ENCODE measurements around the gene DAAM2. TPM values are rescaled to one million over a fixed set of nuclear protein-coding genes. Genes with fewer than 3 reads are reported as not detected.

The DAAM2 gene
- total RNA-seq, 1 donor from 2014 or later: 0.59 TPM

DNA sequence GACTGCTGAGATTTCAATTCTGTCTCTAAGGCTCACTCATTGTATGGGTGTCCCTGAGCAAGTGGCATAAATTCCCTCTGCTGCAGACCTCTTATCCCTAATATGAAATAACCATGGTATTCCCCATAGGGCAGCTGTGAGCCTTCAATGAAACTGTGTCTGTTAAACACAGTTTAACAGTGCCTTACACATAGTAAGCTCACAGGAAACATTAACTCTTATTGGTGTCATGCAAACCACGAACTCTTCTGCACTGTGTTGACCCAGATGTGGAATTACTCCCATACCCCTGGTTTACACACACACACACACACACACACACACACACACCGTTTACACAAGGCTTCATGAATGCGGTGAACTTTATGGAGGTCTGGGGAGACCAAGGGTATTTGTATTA, 23.2 kb downstream of the DAAM2 start:
- peaks cover 10% of the 10 kb centered on the region for H3K4me1 Mint-ChIP-seq (ENCODE audit: low read depth, unreplicated experiment)
- no peak overlapping the region for H3K4me3 Mint-ChIP-seq (ENCODE audit: unreplicated experiment)
- H3K36me3 Mint-ChIP-seq (ENCODE audit: unreplicated experiment): no peaks in the 10 kb centered on the region
- H3K27ac Mint-ChIP-seq (ENCODE audit: unreplicated experiment): no peak overlapping the region
- DNase-seq: no peak
- H3K27me3 Mint-ChIP-seq (ENCODE audit: unreplicated experiment): peaks cover 2% of the 10 kb centered on the region
- peaks cover 2% of the 10 kb centered on the region for H3K9me3 Mint-ChIP-seq (ENCODE audit: unreplicated experiment)
- no peak for TF ChIP-seq CTCF (IDR thresholded peaks at IDR 0.05; ENCODE audit: partially characterized antibody, unreplicated experiment)

DNA sequence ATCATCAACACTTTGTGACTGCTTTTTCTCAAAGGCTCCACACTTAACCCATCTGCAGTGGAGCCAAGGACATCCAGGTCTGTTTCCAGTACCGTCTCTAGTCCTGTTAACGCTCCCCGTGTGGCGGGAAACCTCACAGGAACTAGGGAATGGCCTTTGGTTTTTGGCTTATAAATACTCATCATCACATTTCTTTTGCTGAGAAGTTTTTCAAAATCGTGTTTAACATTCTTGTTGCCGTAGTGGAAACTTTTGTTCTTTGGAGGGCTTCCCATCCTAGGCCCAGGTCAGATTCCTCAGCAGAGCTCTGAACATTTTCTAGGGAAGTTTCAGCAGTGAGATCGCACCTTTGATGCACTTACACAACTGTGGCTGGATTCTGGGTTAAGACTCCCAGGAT, 24.6 kb downstream of the DAAM2 start:
- peaks cover 2% of the 10 kb centered on the region for H3K27me3 Mint-ChIP-seq (ENCODE audit: unreplicated experiment)
- peaks cover 10% of the 10 kb centered on the region for H3K4me1 Mint-ChIP-seq (ENCODE audit: low read depth, unreplicated experiment)
- H3K4me3 Mint-ChIP-seq (ENCODE audit: unreplicated experiment): no peak overlapping the region
- no peak for TF ChIP-seq CTCF (IDR thresholded peaks at IDR 0.05; ENCODE audit: partially characterized antibody, unreplicated experiment)
- peaks cover 2% of the 10 kb centered on the region for H3K9me3 Mint-ChIP-seq (ENCODE audit: unreplicated experiment)
- no peak overlapping the region for H3K27ac Mint-ChIP-seq (ENCODE audit: unreplicated experiment)
- no peak for DNase-seq
- no peaks in the 10 kb centered on the region for H3K36me3 Mint-ChIP-seq (ENCODE audit: unreplicated experiment)

GRCh38 chr6:39818695-39819094, 26.5 kb downstream of the DAAM2 start:
- H3K27me3 Mint-ChIP-seq (ENCODE audit: unreplicated experiment): peaks cover 1% of the 10 kb centered on the region
- no peak overlapping the region for H3K4me3 Mint-ChIP-seq (ENCODE audit: unreplicated experiment)
- H3K4me1 Mint-ChIP-seq (ENCODE audit: low read depth, unreplicated experiment): peaks cover 10% of the 10 kb centered on the region
- TF ChIP-seq CTCF (IDR thresholded peaks at IDR 0.05; ENCODE audit: partially characterized antibody, unreplicated experiment): no peak
- peaks cover 2% of the 10 kb centered on the region for H3K9me3 Mint-ChIP-seq (ENCODE audit: unreplicated experiment)
- H3K36me3 Mint-ChIP-seq (ENCODE audit: unreplicated experiment): no peaks in the 10 kb centered on the region
- DNase-seq: no peak
- H3K27ac Mint-ChIP-seq (ENCODE audit: unreplicated experiment): no peak overlapping the region

GRCh38 chr6:39819228-39819627, 27.1 kb downstream of the DAAM2 start:
- Mint-ChIP-seq H3K27ac (ENCODE audit: unreplicated experiment) (no peak overlapping the region), H3K9me3 (ENCODE audit: unreplicated experiment) (peaks cover 2% of the 10 kb centered on the region), H3K36me3 (ENCODE audit: unreplicated experiment) (no peaks in the 10 kb centered on the region), H3K27me3 (ENCODE audit: unreplicated experiment) (no peaks in the 10 kb centered on the region), H3K4me3 (ENCODE audit: unreplicated experiment) (no peak overlapping the region), H3K4me1 (ENCODE audit: low read depth, unreplicated experiment) (peaks cover 10% of the 10 kb centered on the region)
- no peak for TF ChIP-seq CTCF (IDR thresholded peaks at IDR 0.05; ENCODE audit: partially characterized antibody, unreplicated experiment)
- no peak for DNase-seq

- Mint-ChIP-seq H3K27ac (ENCODE audit: unreplicated experiment) (no peak overlapping the region), H3K9me3 (ENCODE audit: unreplicated experiment) (peaks cover 2% of the 10 kb centered on the region)
Measured at GRCh38 chr6:39819676-39820075, 27.5 kb downstream of the DAAM2 start.

More at GRCh38 chr6:39819676-39820075, 27.5 kb downstream of the DAAM2 start:
- DNase-seq: no peak
- H3K36me3 Mint-ChIP-seq (ENCODE audit: unreplicated experiment): no peaks in the 10 kb centered on the region
- H3K4me1 Mint-ChIP-seq (ENCODE audit: low read depth, unreplicated experiment): peaks cover 10% of the 10 kb centered on the region
- H3K4me3 Mint-ChIP-seq (ENCODE audit: unreplicated experiment): no peak overlapping the region
- no peaks in the 10 kb centered on the region for H3K27me3 Mint-ChIP-seq (ENCODE audit: unreplicated experiment)
- TF ChIP-seq CTCF (IDR thresholded peaks at IDR 0.05; ENCODE audit: partially characterized antibody, unreplicated experiment): no peak

Measured in glutamatergic neuron (in vitro differentiated cells).